Measurements from ENCODE around the gene PNMT. TPM values are rescaled to one million over a fixed set of nuclear protein-coding genes. Genes with fewer than 3 reads are reported as not detected.

Gene PNMT
- total RNA-seq, 4 donors from 2014 or later, result 0.80 to 48.3 (median 1.3) TPM

- Histone ChIP-seq H3K27ac (peak overlapping the region; percentile 58 to 82 (median 64)), H3K36me3 (peaks cover 0 to 9% (median 4%) of the 10 kb centered on the region in 4 donors), H3K9me3 (no peaks in the 10 kb centered on the region), H3K4me3 (no peak overlapping the region), H3K27me3 (peaks cover 34% of the 10 kb centered on the region), H3K4me1 (peaks cover 37 to 61% (median 48%) of the 10 kb centered on the region in 4 donors)
- in situ Hi-C loops (cut with MboI; ENCODE audit: low pct_ligation_motif_present in 1 of 4, low pct_unique_long_range_greater_than_20kb in 1 of 4, low sequenced_read_pairs in 3 of 4) (no loop called here), intact Hi-C loops (cut with DNase I; ENCODE audit: low total_unique reads) (no loop called here)
- TF ChIP-seq POLR2AphosphoS5 (IDR thresholded peaks at IDR 0.05) (no peak), POLR2A (IDR thresholded peaks at IDR 0.05) (no peak), EP300 (IDR thresholded peaks at IDR 0.05; ENCODE audit: low read depth) (no peak)
- 20 to 39% methylated on average over 1 to 17 of the region's 17 CpGs for WGBS, 2 donors (ENCODE audit: low coverage in 1 of 2)
- DNase-seq, result peak; percentile 67
Measured at GRCh38 chr17:39663688-39664580, 4.3 kb upstream of the PNMT start.

- WGBS, 2 donors (ENCODE audit: low coverage in 1 of 2), result 53 to 56% methylated on average over 4 to 13 of the region's 15 CpGs
- Histone ChIP-seq H3K27me3 (peaks cover 43% of the 10 kb centered on the region), H3K36me3 (peaks cover 0 to 9% (median 3%) of the 10 kb centered on the region in 4 donors), H3K4me1 (peaks cover 37 to 58% (median 48%) of the 10 kb centered on the region in 4 donors), H3K9me3 (no peaks in the 10 kb centered on the region), H3K27ac (peak within 1 kb of the TSS in 2 of 4 donors; percentile 60 to 82), H3K4me3 (no peak within 1 kb of the TSS)
- in situ Hi-C loops (cut with MboI; ENCODE audit: low pct_ligation_motif_present in 1 of 4, low pct_unique_long_range_greater_than_20kb in 1 of 4, low sequenced_read_pairs in 3 of 4) (no loop called here), intact Hi-C loops (cut with DNase I; ENCODE audit: low total_unique reads) (no loop called here)
- TF ChIP-seq POLR2A (IDR thresholded peaks at IDR 0.05) (no peak), EP300 (IDR thresholded peaks at IDR 0.05; ENCODE audit: low read depth) (no peak), POLR2AphosphoS5 (IDR thresholded peaks at IDR 0.05) (no peak)
- TF ChIP-seq, protein P1, sequence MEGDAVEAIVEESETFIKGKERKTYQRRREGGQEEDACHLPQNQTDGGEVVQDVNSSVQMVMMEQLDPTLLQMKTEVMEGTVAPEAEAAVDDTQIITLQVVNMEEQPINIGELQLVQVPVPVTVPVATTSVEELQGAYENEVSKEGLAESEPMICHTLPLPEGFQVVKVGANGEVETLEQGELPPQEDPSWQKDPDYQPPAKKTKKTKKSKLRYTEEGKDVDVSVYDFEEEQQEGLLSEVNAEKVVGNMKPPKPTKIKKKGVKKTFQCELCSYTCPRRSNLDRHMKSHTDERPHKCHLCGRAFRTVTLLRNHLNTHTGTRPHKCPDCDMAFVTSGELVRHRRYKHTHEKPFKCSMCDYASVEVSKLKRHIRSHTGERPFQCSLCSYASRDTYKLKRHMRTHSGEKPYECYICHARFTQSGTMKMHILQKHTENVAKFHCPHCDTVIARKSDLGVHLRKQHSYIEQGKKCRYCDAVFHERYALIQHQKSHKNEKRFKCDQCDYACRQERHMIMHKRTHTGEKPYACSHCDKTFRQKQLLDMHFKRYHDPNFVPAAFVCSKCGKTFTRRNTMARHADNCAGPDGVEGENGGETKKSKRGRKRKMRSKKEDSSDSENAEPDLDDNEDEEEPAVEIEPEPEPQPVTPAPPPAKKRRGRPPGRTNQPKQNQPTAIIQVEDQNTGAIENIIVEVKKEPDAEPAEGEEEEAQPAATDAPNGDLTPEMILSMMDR (IDR thresholded peaks at IDR 0.05), result no peak
- DNase-seq, result no peak
Measured at GRCh38 chr17:39664581-39665561, 3.4 kb upstream of the PNMT start, which contains the start of gene TCAP. TSS of gene TCAP (plus strand) at chr17:39665349. CDS start at chr17:39665360, 11 bp downstream.

- DNase-seq, result no peak
- TF ChIP-seq, protein P1 (IDR thresholded peaks at IDR 0.05), result peak in 1 of 5 experiments; percentile 5
- TF ChIP-seq POLR2AphosphoS5 (IDR thresholded peaks at IDR 0.05), result no peak
- Histone ChIP-seq H3K27ac (peak overlapping the region in 1 of 4 donors; percentile 60), H3K27me3 (peaks cover 51% of the 10 kb centered on the region), H3K4me1 (peaks cover 37 to 58% (median 48%) of the 10 kb centered on the region in 4 donors), H3K4me3 (no peak overlapping the region), H3K36me3 (peaks cover 0 to 3% (median 0%) of the 10 kb centered on the region in 4 donors), H3K9me3 (no peaks in the 10 kb centered on the region)
- 74% methylated on average over 7 of the region's 17 CpGs; no CpG with 5 or more reads in 1 of the 2 donors for WGBS, 2 donors (ENCODE audit: low coverage in 1 of 2)
- in situ Hi-C loops (cut with MboI; ENCODE audit: low pct_ligation_motif_present in 1 of 4, low pct_unique_long_range_greater_than_20kb in 1 of 4, low sequenced_read_pairs in 3 of 4) (no loop called here), intact Hi-C loops (cut with DNase I; ENCODE audit: low total_unique reads) (no loop called here)
Measured at GRCh38 chr17:39665642-39666224, 2.5 kb upstream of the PNMT start.

GRCh38 chr17:39666231-39666600 is 2.0 kb upstream of the PNMT start:
- Histone ChIP-seq H3K4me3 (no peak overlapping the region), H3K27ac (peak overlapping the region in 1 of 4 donors; percentile 5), H3K27me3 (peaks cover 55% of the 10 kb centered on the region), H3K9me3 (no peaks in the 10 kb centered on the region), H3K36me3 (no peaks in the 10 kb centered on the region), H3K4me1 (peaks cover 37 to 58% (median 48%) of the 10 kb centered on the region in 4 donors)
- in situ Hi-C loops (cut with MboI; ENCODE audit: low pct_ligation_motif_present in 1 of 4, low pct_unique_long_range_greater_than_20kb in 1 of 4, low sequenced_read_pairs in 3 of 4), result no loop called here
- DNase-seq, result no peak
- intact Hi-C loops (cut with DNase I; ENCODE audit: low total_unique reads), result no loop called here
- no peak for TF ChIP-seq EP300 (IDR thresholded peaks at IDR 0.05; ENCODE audit: low read depth)
- TF ChIP-seq, protein P1 (IDR thresholded peaks at IDR 0.05), result no peak
- TF ChIP-seq POLR2A (IDR thresholded peaks at IDR 0.05), result no peak
- no peak for TF ChIP-seq POLR2AphosphoS5 (IDR thresholded peaks at IDR 0.05)
- WGBS, 2 donors (ENCODE audit: low coverage in 1 of 2), result 39% methylated on average over 2 of the region's 2 CpGs; no CpG with 5 or more reads in 1 of the 2 donors

All from transverse colon (tissue), 4 donors.